Right forelimb (tissue), 1 donor: ENCODE results near the gene HVCN1.

Source experiments
- DNase-seq: peaks from one replicate; pipeline ENCODE4 v3.0.0-alpha.2; 2018

HVCN1 gene

GRCh38 chr12:110613771-110614684 is 74.9 kb downstream of the HVCN1 start, which contains the start of gene TCTN1:
Gene TCTN1, plus strand, starts transcription at chr12:110614129. Its CDS starts 54 bp downstream, at chr12:110614183.
- DNase-seq, result peak; percentile 95

GRCh38 chr12:110613071-110613770 is 75.7 kb downstream of the HVCN1 start:
- DNase-seq, result no peak

GRCh38 chr12:110606253-110606611 is 82.7 kb downstream of the HVCN1 start:
- no peak for DNase-seq

- peak; percentile 42 for DNase-seq
Observed at GRCh38 chr12:110602085-110602814, 86.7 kb downstream of the HVCN1 start.

GRCh38 chr12:110600254-110600653 is 88.7 kb downstream of the HVCN1 start:
- no peak for DNase-seq

- no peak for DNase-seq
Observed at GRCh38 chr12:110599334-110599733, 89.6 kb downstream of the HVCN1 start.
